MM.1S (cell line): ENCODE measurements around the gene CD300H.

Experiments used
- EZH2 ChIP-seq: fragments of 300-600 bp; sonication (generic); optimal IDR thresholded peaks from 2 replicates; pipeline ENCODE3; 2017; ENCODE audit warnings: low read depth, mild to moderate bottlenecking, antibody characterized with exemption, low read length, mixed read lengths
- EZH2phosphoT487 ChIP-seq: fragments of 300-600 bp; sonication (generic); IDR thresholded peaks from 2 replicates; pipeline ENCODE4 v1.6.1; 2018; ENCODE audit warnings: antibody characterized with exemption, low read length
- TF ChIP-seq, protein P1 (sequence below): fragments of 300-600 bp; sonication (generic); IDR thresholded peaks from 2 replicates; pipeline ENCODE4 v1.5.1; 2016; ENCODE audit warnings: antibody characterized with exemption, low read length, mixed read lengths

DNA sequence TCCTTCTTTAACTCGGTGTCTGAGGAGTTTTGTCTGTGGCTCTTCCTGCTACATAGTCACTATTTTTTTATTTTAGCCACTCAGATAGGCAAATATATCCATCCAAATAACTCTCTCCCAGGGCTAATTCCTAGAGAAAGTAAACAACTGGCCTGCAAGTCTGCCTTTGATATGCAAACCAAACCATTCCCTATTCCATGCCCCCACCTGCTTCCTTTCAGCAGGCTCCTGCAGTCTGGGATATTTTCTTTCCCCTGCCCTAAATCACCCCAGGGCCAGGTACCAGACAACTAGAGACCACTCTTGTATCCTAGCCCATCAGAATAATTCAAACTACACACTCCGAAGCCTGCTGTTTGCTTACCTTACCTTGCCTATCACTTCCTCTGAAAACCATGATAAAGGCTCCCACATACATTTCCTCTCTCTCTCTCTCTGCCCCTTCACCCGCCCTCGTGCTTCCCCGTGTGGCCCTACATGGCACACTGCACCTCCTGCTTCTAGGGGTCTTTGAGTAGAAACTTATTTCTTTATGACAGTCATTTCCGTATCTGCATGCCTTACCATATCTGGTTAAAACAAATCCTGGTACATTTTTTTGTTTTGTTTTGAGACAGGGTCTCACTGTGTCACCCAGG, 8.3 kb downstream of the CD300H start:
- TF ChIP-seq, protein P1, sequence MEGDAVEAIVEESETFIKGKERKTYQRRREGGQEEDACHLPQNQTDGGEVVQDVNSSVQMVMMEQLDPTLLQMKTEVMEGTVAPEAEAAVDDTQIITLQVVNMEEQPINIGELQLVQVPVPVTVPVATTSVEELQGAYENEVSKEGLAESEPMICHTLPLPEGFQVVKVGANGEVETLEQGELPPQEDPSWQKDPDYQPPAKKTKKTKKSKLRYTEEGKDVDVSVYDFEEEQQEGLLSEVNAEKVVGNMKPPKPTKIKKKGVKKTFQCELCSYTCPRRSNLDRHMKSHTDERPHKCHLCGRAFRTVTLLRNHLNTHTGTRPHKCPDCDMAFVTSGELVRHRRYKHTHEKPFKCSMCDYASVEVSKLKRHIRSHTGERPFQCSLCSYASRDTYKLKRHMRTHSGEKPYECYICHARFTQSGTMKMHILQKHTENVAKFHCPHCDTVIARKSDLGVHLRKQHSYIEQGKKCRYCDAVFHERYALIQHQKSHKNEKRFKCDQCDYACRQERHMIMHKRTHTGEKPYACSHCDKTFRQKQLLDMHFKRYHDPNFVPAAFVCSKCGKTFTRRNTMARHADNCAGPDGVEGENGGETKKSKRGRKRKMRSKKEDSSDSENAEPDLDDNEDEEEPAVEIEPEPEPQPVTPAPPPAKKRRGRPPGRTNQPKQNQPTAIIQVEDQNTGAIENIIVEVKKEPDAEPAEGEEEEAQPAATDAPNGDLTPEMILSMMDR: no peak
- TF ChIP-seq EZH2phosphoT487 (no peak), EZH2 (no peak)
